RWPE2 (cell line): ENCODE data around the gene EEF2KMT.
"Not testable (repeated sequence)": the region's sequence is repeated elsewhere in the genome, so short reads cannot be mapped to it uniquely, and the experiment has no call there.

ENCODE experiments used
- ATAC-seq: fragments of 200-7000 bp; cut with Tn5 transposase; 3 replicates; pipeline ENCODE4 v1.9.1; 2021; ENCODE audit warnings: low read depth
- DNase-seq: peaks from one replicate; pipeline ENCODE4 v3.0.0-alpha.2; 2020; ENCODE audit warnings: low spot score
- H3K27ac ChIP-seq: fragments of 450-650 bp; 2 replicates; pipeline ENCODE4 v1.5.1; 2017; ENCODE audit warnings: mild to moderate bottlenecking; ENCODE audit not compliant: poor library complexity, severe bottlenecking
- H3K27me3 ChIP-seq: fragments of 250-450 bp; sonication (Bioruptor Pico); 2 replicates; pipeline ENCODE4 v1.5.1; 2021; ENCODE audit warnings: mild to moderate bottlenecking, moderate library complexity; ENCODE audit not compliant: insufficient read depth, poor library complexity, severe bottlenecking
- H3K36me3 ChIP-seq: fragments of 250-450 bp; sonication (Bioruptor Pico); 2 replicates; pipeline ENCODE4 v1.5.1; 2020; ENCODE audit warnings: low read depth, mild to moderate bottlenecking, moderate library complexity
- H3K4me1 ChIP-seq: fragments of 250-450 bp; sonication (Bioruptor Pico); 2 replicates; pipeline ENCODE4 v1.5.1; 2021; ENCODE audit warnings: mild to moderate bottlenecking, moderate library complexity; ENCODE audit not compliant: insufficient read depth, poor library complexity, severe bottlenecking
- H3K4me3 ChIP-seq: fragments of 250-450 bp; sonication (Bioruptor Pico); 2 replicates; pipeline ENCODE4 v1.5.1; 2021; ENCODE audit warnings: mild to moderate bottlenecking, moderate library complexity; ENCODE audit not compliant: severe bottlenecking
- H3K9me3 ChIP-seq: fragments of 250-450 bp; sonication (Bioruptor Pico); 2 replicates; pipeline ENCODE4 v1.5.1; 2021; ENCODE audit warnings: mild to moderate bottlenecking, moderate library complexity; ENCODE audit not compliant: severe bottlenecking

EEF2KMT gene

GRCh38 chr16:5095145-5095830, 2.3 kb downstream of the EEF2KMT start:
- not testable (repeated sequence) for H3K36me3 ChIP-seq, H3K27ac ChIP-seq, H3K9me3 ChIP-seq, H3K27me3 ChIP-seq, H3K4me3 ChIP-seq, ATAC-seq, H3K4me1 ChIP-seq, DNase-seq

GRCh38 chr16:5093746-5094145, 3.8 kb downstream of the EEF2KMT start:
- H3K4me3 ChIP-seq, H3K27ac ChIP-seq, DNase-seq, H3K9me3 ChIP-seq, H3K27me3 ChIP-seq, ATAC-seq, H3K36me3 ChIP-seq, H3K4me1 ChIP-seq: not testable (repeated sequence)

- DNase-seq, H3K36me3 ChIP-seq, ATAC-seq: not testable (repeated sequence)
Observed at GRCh38 chr16:5093081-5093480, 4.5 kb downstream of the EEF2KMT start.

GRCh38 chr16:5090592-5090991, 7.0 kb downstream of the EEF2KMT start:
- not testable (repeated sequence) for H3K27me3 ChIP-seq, H3K36me3 ChIP-seq, H3K4me1 ChIP-seq, H3K27ac ChIP-seq, H3K4me3 ChIP-seq, DNase-seq, H3K9me3 ChIP-seq, ATAC-seq

More at GRCh38 chr16:5093081-5093480, 4.5 kb downstream of the EEF2KMT start:
- H3K4me1 ChIP-seq, H3K9me3 ChIP-seq, H3K4me3 ChIP-seq, H3K27ac ChIP-seq, H3K27me3 ChIP-seq: not testable (repeated sequence)

GRCh38 chr16:5089911-5090555, 7.6 kb downstream of the EEF2KMT start:
- DNase-seq, H3K9me3 ChIP-seq, H3K36me3 ChIP-seq, H3K4me3 ChIP-seq, H3K27ac ChIP-seq, ATAC-seq, H3K27me3 ChIP-seq, H3K4me1 ChIP-seq: not testable (repeated sequence)

- ATAC-seq, DNase-seq, H3K9me3 ChIP-seq, H3K4me1 ChIP-seq, H3K4me3 ChIP-seq, H3K27ac ChIP-seq, H3K27me3 ChIP-seq: not testable (repeated sequence)
- peaks cover 11% of the 10 kb centered on the region for H3K36me3 ChIP-seq
Observed at GRCh38 chr16:5088936-5089335, 8.7 kb downstream of the EEF2KMT start.

- DNase-seq, ATAC-seq, H3K4me1 ChIP-seq, H3K9me3 ChIP-seq, H3K4me3 ChIP-seq, H3K27ac ChIP-seq, H3K27me3 ChIP-seq: not testable (repeated sequence)
- peaks cover 11% of the 10 kb centered on the region for H3K36me3 ChIP-seq
Observed at GRCh38 chr16:5088086-5088790, 9.4 kb downstream of the EEF2KMT start.

- ATAC-seq, H3K36me3 ChIP-seq, DNase-seq, H3K4me3 ChIP-seq, H3K27ac ChIP-seq, H3K27me3 ChIP-seq, H3K4me1 ChIP-seq, H3K9me3 ChIP-seq: not testable (repeated sequence)
Observed at GRCh38 chr16:5085716-5086115, 11.9 kb downstream of the EEF2KMT start.
